Prostate gland (tissue), 2 donors: ENCODE results near the gene ATG7.

Source experiments
- POLR2AphosphoS5 ChIP-seq: sonication (generic); formaldehyde crosslinking; IDR thresholded peaks from one replicate; pipeline ENCODE4 v1.6.1; 2017; ENCODE audit warnings: antibody characterized with exemption
- TF ChIP-seq, protein P1 (sequence below), 4 experiments: fragments of 200-600 bp in 2 of 4; fragments of 450-650 bp in 2 of 4; sonication (generic) in 2 of 4; IDR thresholded peaks; 1 replicate in 3 of 4; 2 replicates in 1 of 4; pipeline ENCODE4 v1.5.1; 2016 to 2019; ENCODE audit warnings: antibody characterized with exemption in 4 of 4, mild to moderate bottlenecking in 2 of 4, moderate library complexity in 2 of 4

DNA sequence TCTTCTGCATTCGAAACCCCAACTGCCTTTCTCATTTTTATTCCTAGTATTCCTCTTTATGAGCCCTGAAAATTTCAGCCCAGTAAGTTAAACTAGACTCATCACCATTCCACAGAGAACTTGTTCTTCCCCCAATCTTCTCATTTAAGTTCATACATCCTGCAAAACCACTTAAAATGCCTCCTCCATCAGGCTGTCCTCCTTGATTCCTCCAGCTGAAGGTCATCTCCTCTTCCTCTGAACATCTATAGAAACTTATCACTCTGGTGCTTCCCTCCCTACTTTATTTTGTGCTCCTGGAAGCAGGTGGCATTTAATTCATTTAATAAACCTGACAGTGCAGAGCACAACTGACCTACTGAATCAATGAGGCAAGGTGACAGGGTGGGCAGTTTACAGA lies 333.2 kb downstream of the ATG7 start:
- TF ChIP-seq, protein P1, sequence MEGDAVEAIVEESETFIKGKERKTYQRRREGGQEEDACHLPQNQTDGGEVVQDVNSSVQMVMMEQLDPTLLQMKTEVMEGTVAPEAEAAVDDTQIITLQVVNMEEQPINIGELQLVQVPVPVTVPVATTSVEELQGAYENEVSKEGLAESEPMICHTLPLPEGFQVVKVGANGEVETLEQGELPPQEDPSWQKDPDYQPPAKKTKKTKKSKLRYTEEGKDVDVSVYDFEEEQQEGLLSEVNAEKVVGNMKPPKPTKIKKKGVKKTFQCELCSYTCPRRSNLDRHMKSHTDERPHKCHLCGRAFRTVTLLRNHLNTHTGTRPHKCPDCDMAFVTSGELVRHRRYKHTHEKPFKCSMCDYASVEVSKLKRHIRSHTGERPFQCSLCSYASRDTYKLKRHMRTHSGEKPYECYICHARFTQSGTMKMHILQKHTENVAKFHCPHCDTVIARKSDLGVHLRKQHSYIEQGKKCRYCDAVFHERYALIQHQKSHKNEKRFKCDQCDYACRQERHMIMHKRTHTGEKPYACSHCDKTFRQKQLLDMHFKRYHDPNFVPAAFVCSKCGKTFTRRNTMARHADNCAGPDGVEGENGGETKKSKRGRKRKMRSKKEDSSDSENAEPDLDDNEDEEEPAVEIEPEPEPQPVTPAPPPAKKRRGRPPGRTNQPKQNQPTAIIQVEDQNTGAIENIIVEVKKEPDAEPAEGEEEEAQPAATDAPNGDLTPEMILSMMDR (IDR thresholded peaks at IDR 0.05), result no peak
- no peak for TF ChIP-seq POLR2AphosphoS5
